SU-DHL-6 (cell line): ENCODE data around the gene SACS.

ENCODE experiments used
- CTCF ChIP-seq: fragments of 200-600 bp; sonication (generic); IDR thresholded peaks from one replicate; pipeline ENCODE4 v1.5.1; 2017; ENCODE audit warnings: antibody characterized with exemption, mild to moderate bottlenecking, low read length, moderate library complexity; ENCODE audit not compliant: insufficient read depth, poor library complexity, severe bottlenecking
- EZH2phosphoT487 ChIP-seq: fragments of 200-600 bp; sonication (generic), shearing (Covaris generic); conservative IDR thresholded peaks from 2 replicates; pipeline ENCODE4 v1.6.1; 2018; ENCODE audit warnings: mild to moderate bottlenecking, antibody characterized with exemption, low read length, moderate library complexity, mixed read lengths

GRCh38 chr13:23350009-23350408, 83.5 kb downstream of the SACS start:
- TF ChIP-seq CTCF (no peak), EZH2phosphoT487 (no peak)
